Measurements from ENCODE around the gene PLP2. TPM values are rescaled to one million over a fixed set of nuclear protein-coding genes. Genes with fewer than 3 reads are reported as not detected.
A peak's percentile ranks its signal among the peaks of the same experiment; 100 is the strongest.

The PLP2 gene
- total RNA-seq, 1 donor from 2014 or later: 100 TPM

- Mint-ChIP-seq H3K4me3 (ENCODE audit: unreplicated experiment) (no peak overlapping the region), H3K4me1 (ENCODE audit: unreplicated experiment) (peaks cover 7% of the 10 kb centered on the region), H3K36me3 (ENCODE audit: unreplicated experiment) (peaks cover 19% of the 10 kb centered on the region), H3K27ac (ENCODE audit: unreplicated experiment) (no peak overlapping the region), H3K9me3 (ENCODE audit: unreplicated experiment) (peaks cover 4% of the 10 kb centered on the region), H3K27me3 (ENCODE audit: unreplicated experiment) (no peaks in the 10 kb centered on the region)
- no peak for DNase-seq (ENCODE audit: extremely low spot score, unreplicated experiment)
- TF ChIP-seq CTCF (IDR thresholded peaks at IDR 0.05): no peak
Measured at GRCh38 chrX:49177873-49178480, 6.3 kb downstream of the PLP2 start.

GRCh38 chrX:49178537-49178936, 6.8 kb downstream of the PLP2 start:
- no peak for TF ChIP-seq CTCF (IDR thresholded peaks at IDR 0.05)
- no peak overlapping the region for H3K4me3 Mint-ChIP-seq (ENCODE audit: unreplicated experiment)
- H3K27ac Mint-ChIP-seq (ENCODE audit: unreplicated experiment): no peak overlapping the region
- H3K36me3 Mint-ChIP-seq (ENCODE audit: unreplicated experiment): peaks cover 19% of the 10 kb centered on the region
- peaks cover 3% of the 10 kb centered on the region for H3K4me1 Mint-ChIP-seq (ENCODE audit: unreplicated experiment)
- H3K9me3 Mint-ChIP-seq (ENCODE audit: unreplicated experiment): peaks cover 4% of the 10 kb centered on the region
- no peak for DNase-seq (ENCODE audit: extremely low spot score, unreplicated experiment)
- no peaks in the 10 kb centered on the region for H3K27me3 Mint-ChIP-seq (ENCODE audit: unreplicated experiment)

DNA sequence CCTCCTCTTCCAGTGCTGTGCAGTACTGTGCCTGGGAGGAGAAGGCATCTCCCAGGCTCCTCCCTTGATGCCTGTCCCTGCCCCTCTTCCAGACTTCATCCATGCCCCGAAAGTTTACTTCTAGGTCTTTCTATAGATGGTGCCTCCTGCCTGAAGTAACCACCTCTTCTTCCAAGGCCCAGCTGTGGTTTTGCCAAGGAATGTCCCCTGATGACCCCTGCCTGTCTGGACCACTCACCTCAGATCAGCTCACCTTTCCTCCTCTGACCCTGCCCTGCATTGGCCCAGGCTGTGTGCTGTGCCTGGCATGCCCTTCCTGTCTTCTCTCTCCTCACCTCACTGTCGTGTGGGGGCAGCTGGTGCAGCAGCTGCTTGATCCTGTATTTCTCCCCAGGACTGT, 7.7 kb downstream of the PLP2 start:
- no peak overlapping the region for H3K27ac Mint-ChIP-seq (ENCODE audit: unreplicated experiment)
- H3K36me3 Mint-ChIP-seq (ENCODE audit: unreplicated experiment): peaks cover 18% of the 10 kb centered on the region
- TF ChIP-seq CTCF (IDR thresholded peaks at IDR 0.05): no peak
- no peaks in the 10 kb centered on the region for H3K27me3 Mint-ChIP-seq (ENCODE audit: unreplicated experiment)
- H3K4me3 Mint-ChIP-seq (ENCODE audit: unreplicated experiment): no peak overlapping the region
- DNase-seq (ENCODE audit: extremely low spot score, unreplicated experiment): no peak
- H3K4me1 Mint-ChIP-seq (ENCODE audit: unreplicated experiment): peaks cover 9% of the 10 kb centered on the region
- peaks cover 4% of the 10 kb centered on the region for H3K9me3 Mint-ChIP-seq (ENCODE audit: unreplicated experiment)

GRCh38 chrX:49183701-49184281, 12.1 kb downstream of the PLP2 start:
- no peak for DNase-seq (ENCODE audit: extremely low spot score, unreplicated experiment)
- H3K4me3 Mint-ChIP-seq (ENCODE audit: unreplicated experiment): peak overlapping the region; percentile 62
- peaks cover 14% of the 10 kb centered on the region for H3K4me1 Mint-ChIP-seq (ENCODE audit: unreplicated experiment)
- peaks cover 6% of the 10 kb centered on the region for H3K36me3 Mint-ChIP-seq (ENCODE audit: unreplicated experiment)
- H3K27me3 Mint-ChIP-seq (ENCODE audit: unreplicated experiment): no peaks in the 10 kb centered on the region
- peaks cover 4% of the 10 kb centered on the region for H3K9me3 Mint-ChIP-seq (ENCODE audit: unreplicated experiment)
- no peak for TF ChIP-seq CTCF (IDR thresholded peaks at IDR 0.05)
- peak overlapping the region; percentile 68 for H3K27ac Mint-ChIP-seq (ENCODE audit: unreplicated experiment)

- Mint-ChIP-seq H3K36me3 (ENCODE audit: unreplicated experiment) (peaks cover 2% of the 10 kb centered on the region), H3K27ac (ENCODE audit: unreplicated experiment) (peak overlapping the region; percentile 68), H3K9me3 (ENCODE audit: unreplicated experiment) (peaks cover under 1% of the 10 kb centered on the region), H3K4me1 (ENCODE audit: unreplicated experiment) (peaks cover 15% of the 10 kb centered on the region), H3K27me3 (ENCODE audit: unreplicated experiment) (no peaks in the 10 kb centered on the region), H3K4me3 (ENCODE audit: unreplicated experiment) (peak overlapping the region; percentile 62)
- no peak for TF ChIP-seq CTCF (IDR thresholded peaks at IDR 0.05)
- DNase-seq (ENCODE audit: extremely low spot score, unreplicated experiment): peak; percentile 91
Measured at GRCh38 chrX:49184294-49185281, 12.9 kb downstream of the PLP2 start.
